GDM1 (cell line): ENCODE measurements around the gene CPD.
"Not testable (repeated sequence)": the region's sequence is repeated elsewhere in the genome, so short reads cannot be mapped to it uniquely, and the experiment has no call there.

Experiments
- DNase-seq: peaks from one replicate; lab custom pipeline; 2025; lab: John Stamatoyannopoulos, UW

The CPD gene

DNA sequence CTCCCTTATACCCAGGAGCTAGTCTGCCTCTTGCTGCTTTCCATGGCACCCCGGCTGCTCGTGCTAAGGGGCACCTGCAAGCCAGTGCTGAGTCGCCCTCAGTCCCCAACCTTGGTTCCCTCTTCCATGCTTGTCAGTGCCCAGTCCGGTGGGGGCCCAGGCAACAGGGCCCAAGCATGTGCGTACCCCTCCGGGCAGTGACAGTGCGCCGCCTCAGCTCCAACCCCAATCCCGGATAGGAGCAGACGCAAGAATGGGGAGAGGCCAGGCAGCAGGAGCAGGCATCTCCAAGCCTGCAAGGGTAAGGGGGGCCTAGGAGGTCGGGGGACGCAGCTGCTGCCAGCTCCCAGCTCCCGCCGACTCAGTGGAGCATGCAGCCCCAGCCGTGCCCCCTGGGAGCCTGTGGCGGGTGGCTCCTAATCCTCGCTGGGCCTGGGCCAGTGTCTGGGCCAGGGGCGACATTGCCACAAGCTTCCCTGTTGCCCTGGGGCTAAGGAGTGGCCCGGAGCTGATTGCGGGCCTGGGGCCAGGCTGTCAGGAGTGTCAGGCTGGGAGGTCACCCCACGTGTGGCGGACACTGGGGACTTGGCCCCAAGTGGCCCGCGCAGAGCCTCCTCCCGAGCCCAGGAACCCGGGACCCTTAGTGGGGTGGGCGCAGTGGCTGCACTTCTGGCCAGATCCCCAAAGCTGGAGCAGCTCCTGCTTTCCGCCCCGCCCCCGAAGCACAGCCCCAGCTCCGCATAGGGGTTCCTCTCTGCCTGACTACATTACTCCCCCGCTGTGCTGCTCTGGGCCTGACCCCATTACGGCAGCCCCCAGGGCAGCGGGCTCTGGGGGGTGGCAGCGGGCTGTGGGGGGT, 9.8 kb downstream of the CPD start:
- no peak for DNase-seq

DNA sequence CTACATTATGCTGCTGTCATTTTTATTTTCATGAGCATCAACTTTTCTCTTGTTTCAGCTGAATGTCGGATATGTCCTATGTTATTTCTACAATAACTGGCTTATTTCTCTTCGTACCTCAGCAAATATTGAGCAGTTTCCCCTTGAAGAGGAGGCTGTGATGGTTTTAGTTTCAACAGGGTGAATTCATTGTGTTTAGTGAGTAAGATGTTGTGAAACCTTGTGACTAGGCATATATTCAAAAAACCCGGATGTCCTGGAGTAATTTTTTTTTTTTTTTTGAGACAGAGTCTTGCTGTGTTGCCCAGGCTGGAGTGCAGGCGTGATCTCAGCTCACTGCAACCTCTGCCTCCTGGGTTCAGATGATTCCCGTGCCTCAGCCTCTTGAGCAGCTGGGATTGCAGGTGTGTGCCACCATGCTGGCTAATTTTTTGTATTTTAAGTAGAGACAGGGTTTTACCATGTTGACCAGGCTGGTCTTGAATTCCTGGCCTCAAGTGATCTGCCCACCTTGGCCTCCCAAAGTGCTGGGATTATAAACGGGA, 11.1 kb downstream of the CPD start:
- no peak for DNase-seq

DNA sequence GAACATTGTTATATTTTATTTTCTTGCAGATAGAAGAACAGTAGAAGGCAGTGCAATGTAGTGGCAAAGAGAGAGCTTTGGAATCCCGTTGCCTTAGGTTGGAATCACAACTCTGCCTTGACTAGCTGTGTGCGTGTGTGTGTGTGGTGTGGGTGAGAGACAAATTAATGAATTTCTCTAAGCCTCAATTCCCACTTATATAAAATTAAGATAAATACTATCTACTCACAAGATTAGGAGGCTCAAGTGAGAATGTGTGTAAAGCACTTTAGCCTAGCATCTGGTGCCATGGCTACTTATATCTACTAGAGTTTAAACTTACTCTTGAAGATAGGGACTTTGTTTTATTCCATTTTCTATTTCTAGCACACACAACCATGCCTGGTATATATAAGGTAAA, 12.8 kb downstream of the CPD start:
- no peak for DNase-seq

DNA sequence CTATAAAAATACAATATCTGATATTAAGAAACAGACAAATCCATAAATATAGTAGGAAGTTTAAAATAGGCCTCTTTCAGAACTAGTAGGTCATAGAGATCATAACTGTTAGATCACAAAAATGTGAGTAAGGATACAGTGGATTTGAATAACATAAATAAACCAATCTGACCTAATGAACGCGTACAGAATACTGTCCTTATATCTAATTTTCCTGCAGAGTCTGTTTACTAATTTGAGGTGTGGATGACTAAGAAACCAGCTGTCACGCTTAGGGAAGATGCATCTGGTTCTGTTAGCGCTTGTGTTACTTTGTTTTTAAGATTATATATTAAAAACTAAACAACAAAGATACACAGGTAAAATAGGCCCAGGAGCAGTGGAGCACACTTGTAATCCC, 14.8 kb downstream of the CPD start:
- DNase-seq: no peak

DNA sequence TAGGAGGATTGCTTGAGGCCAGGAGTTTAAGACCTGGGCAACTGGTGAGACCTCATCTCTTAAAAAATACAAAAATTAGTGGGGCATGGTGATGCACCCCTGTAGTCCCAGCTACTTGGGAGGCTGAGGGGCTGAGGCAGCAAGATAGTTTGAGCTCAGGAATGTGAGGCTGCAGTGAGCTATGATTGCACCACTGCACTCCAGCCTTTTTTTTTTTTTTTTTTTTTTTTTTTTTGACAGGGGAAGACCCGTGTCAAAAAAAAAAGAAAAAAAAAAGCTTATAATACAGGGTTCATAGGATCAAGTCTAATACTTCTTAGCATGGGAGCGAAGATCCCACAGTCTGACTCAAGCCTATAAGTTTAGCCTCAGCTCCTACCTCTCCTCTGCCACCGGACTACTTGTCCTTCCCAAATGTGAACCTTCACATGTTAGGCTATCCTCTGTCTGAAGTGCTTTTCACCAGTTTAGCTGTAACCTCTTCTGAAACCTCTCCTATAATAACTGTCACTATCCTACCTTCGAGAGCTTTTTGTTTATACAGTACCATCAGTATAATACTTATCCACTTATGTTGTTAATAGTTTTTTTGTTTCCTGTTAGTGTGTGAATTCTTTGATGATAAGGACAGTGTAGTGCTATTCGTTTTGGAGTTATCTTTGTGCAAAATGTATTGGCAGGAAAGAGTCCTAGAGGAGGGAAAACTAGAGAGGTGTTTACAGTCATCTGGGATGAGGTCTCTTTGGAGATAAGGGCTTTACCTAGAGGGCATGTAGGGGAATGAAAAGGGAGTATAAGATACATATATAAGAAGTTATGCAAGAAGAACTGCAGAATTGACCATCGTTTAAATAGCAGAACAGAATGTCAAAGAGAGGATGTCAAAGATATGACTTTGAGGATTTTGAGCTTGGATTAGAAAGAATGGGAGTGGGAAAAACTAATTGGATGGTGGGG, 15.5 kb downstream of the CPD start:
- DNase-seq: no peak

DNA sequence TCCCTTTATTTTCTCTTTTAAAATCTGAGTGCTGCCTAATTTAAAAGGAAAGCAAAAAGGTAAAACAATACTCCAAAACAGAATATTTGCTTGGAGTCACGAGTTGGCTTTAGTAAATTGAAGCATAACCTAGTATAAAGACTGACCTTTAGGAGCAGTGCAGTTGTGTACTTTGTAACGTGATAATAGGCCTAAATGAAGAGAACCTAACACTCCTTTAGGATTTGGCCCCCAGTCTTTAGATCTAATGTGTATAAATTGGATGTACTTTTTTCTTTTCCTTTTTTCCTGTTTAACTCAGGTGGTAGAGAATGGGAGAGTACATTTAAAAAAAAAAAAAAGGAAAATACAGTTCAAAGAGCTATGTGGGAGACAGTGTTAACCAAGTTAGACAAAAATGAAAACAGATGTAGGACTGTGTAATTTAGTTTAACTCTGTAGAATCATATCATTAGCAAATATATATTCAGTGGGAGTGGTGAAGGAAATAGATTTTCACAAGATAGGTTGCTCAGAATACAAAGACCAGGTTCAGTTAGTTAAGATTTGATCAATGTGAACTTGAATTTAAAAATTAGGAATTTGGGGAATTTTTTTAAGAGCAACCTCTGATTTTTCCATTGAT, 16.8 kb downstream of the CPD start:
- DNase-seq: no peak

DNA sequence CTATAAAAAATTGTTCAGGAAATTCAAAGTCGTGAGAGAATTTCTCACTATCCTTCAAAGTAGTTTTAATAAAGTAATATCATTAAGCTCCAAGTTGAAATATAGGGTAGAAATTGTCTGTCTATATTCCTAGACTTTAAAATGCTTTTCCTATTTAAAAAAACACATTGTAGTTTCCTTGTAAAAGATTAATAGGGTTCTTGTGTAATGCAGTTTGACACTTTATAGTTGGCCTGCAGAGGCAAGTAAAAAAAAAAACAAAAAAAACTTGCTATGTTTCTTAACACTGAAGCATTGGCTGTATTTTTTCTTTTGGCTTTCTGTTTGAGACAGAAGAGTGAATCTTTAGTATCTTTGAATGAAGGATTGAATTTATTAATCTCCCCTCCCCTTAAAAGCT, 17.4 kb downstream of the CPD start:
- no peak for DNase-seq

DNA sequence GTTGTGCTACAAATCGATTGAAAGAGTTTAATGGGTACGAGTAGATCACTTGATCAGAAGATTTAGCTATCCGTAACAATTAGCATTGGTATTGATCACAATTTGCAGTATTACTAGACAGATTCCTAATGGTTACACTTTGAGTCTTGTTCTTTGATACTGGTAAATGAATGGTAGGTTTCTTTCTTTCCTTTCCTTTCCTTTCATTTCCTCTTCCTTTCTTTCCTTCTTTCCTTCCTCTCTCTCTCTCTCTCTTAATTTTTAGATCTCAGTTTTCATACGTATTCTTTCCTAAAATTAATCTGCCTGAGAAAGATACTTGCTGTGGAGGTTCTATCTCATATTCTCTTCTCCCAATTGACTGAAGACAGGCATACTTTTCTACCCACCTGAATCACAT, 17.9 kb downstream of the CPD start:
- no peak for DNase-seq

DNA sequence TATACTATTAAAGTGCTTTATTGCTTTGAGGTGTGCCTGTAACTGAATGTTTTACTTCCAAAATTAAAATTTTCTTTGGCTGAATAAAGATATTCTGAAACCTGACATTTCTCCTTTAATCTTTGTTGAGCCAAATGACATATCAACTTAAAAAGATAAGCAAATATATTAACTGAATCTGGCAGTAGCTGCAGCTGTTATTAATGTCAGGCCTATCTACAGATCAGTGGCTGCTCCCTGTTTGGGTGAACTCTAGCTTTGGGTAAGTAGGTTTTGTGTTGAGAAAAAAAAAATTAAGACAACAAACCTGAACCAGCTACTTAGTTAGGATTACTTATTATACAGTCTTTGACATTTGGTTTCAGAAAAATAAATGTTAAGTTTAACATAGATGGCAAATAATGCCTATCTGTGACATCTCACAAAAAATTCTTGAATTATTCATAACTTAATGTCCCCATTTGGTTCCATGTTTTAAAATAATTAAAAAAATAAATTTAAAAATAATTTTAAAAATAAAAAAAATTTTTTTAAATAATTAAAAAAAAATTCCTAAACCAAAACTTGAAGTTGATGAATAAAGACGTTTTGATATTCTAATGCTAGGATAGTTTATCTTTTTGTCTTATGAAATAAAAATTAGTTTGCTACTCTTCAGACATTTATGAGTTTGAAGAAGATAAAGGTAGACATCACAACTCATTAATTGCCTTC, 19.8 kb downstream of the CPD start:
- DNase-seq: no peak

DNA sequence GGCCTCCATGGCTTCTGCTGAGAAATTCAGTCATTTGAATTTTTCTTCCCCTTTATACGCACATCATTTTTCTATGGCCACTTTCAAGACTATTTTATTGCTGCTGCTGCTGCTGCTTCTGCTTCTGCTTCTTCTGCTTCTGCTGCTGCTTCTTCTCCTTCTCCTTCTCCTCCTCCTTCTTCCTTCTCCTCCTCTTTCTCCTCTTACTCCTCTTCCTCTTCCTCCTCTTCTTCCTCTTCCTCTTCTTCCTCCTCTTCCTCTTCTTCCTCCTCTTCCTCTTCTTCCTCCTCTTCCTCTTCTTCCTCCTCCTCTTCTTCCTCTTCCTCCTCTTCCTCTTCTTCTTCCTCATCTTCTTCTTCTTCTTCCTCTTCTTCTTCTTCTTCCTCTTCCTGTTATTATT, 22.4 kb downstream of the CPD start:
- DNase-seq: no peak

DNA sequence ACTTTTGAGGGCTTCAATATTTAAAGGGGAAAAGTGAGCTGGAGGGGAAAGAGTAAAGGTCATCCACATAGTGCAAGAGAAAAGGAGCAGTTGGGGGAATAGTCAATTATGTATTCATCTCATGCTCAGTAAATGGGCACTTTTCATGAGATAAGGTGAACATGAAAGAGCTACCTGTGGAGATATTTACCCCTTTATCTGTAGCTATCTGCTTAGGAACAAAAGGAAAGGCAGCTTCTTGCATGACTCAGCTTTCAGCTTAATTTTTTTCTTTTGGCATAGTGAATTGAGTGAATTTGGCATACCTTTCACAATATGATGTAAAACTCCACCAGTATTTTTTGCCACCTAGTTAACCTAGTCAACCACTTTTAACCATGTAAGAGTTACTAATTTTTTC, 26.4 kb downstream of the CPD start:
- DNase-seq: no peak

DNA sequence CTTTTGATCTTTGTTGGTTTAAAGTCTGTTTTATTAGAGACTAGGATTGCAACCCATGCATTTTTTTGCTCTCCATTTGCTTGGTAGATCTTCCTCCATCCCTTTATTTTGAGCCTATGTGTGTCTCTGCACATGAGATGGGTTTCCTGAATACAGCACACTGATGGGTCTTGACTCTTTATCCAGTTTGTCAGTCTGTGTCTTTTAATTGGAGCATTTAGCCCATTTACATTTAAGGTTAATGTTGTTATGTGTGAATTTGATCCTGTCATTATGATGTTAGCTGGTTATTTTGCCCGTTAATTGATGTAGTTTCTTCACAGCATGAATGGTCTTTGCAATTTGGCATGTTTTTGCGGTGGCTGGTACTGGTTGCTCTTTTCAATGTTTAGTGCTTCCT, 31.9 kb downstream of the CPD start:
- not testable (repeated sequence) for DNase-seq

DNA sequence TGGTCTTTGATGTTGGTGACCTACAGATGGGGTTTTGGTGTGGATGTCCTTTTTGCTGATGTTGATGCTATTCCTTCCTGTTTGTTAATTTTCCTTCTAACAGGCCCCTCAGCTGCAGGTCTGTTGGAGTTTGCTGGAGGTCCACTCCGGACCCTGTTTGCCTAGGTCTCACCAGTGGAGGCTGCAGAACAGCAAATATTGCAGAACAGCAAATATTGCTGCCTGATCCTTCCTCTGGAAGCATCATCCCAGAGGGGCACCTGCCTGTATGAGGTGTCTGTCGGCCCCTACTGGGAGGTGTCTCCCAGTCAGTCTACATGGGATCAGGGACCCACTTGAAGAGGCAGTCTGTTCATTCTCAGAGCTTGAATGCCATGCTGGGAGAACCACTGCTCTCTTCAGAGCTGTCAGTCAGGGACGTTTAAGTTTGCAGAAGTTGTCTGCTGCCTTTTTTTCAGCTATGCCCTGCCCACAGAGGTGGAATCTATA, 33.3 kb downstream of the CPD start:
- not testable (repeated sequence) for DNase-seq

DNA sequence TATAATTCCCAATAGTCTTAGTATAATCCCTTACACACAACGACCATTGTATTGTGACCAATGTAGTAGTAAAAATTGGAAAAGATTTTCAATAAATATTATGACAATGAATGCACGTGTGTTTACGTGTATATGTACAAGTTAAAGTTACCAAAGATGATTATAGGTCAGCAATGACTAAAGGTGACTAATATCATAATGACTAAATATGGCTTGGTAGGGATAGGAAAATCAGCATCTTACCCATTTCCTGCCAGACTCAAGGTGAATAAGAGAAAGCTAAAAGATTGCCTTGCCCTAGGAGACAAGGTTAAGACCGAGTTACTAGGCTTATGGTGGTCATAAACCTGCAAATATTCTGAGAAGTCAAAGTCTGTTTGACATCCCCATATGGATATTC, 34.4 kb downstream of the CPD start:
- no peak for DNase-seq

DNA sequence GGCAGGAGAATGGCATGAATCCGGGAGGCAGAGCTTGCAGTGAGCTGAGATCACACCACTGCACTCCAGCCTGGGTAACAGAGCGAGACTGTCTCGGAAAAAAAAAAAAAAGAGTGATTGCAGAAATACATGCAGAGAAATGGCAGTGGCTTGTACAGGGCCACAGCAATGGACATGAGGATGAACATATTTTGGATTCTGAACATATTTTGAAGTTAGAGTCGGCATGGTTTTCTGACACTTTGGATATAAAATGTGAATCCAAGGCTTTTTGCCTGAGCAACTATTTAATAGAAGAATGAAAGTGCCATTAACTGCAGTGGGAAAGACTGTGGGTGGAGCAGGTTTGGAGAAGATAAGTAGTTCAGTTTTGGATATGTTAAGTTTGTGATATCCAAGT, 35.8 kb downstream of the CPD start:
- DNase-seq: no peak

DNA sequence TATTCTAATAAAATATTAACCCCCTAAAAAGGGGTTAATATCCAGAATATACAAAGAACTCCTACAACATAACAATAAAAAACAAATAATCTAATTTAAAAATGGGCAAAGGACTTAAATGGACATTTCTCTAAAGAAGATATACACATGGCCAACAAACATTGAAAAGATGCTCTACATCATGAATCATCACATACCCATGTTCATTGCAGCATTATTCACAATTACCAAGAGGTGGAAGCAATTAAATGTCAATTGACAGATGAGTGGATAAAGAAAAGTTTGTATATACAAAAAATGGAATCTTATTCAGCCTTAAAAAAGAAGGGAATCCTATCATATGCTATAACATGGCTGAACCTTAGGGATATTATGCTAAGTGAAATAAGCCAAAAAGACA, 36.8 kb downstream of the CPD start:
- DNase-seq: no peak

DNA sequence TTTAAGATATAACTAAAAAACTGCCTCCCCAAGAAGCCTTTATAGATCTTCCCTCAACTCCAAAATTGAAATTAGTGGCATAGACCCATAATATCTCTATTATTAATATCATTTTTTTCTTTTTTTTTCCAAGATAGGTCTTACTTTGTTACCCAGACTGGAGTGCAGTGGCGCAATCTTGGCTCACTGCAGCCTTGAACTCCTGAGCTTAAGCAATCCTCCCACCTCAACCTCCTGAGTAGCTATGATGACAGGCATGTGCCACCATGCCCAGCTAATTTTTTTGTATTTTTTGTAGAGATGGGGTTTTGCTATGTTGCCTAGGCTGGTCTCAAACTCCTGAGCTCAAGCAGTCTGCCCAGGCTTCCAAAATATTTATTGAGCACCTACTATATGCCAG, 39.3 kb downstream of the CPD start:
- not testable (repeated sequence) for DNase-seq

DNA sequence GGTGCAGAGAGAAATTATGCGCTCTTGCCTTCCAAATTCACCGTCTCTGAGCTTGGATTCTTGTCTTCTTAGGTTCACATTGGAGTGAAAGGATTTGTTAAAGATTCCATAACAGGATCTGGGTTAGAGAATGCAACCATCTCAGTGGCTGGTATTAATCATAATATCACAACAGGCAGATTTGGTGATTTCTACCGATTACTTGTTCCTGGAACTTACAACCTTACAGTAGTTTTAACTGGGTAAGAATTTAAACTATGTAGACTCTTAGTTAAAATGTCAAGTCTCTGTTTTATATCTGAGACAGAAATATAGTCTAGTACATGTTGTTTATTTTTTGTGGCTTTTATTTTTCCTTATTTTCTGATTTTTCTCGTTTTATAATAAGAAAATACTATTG, 42.9 kb downstream of the CPD start:
- DNase-seq: no peak

DNA sequence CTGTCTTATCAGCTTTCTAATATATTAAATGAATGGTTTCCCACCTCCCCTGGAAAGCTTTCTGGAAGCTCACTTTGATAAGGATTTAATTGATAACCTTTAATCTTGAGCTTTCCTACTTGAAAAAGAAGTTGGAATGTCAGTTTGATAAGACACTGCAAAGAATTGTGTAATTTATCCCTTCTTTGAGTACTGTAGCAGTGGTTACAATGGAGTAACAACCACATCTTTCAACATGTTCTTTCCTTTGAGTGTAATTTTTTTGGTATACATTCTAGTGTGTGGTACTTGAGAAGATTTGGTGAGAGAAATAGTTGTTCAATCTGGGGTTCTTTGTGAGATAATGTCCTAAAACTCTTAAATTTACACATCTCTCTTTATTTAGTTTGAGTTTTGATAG, 43.4 kb downstream of the CPD start:
- DNase-seq: no peak

DNA sequence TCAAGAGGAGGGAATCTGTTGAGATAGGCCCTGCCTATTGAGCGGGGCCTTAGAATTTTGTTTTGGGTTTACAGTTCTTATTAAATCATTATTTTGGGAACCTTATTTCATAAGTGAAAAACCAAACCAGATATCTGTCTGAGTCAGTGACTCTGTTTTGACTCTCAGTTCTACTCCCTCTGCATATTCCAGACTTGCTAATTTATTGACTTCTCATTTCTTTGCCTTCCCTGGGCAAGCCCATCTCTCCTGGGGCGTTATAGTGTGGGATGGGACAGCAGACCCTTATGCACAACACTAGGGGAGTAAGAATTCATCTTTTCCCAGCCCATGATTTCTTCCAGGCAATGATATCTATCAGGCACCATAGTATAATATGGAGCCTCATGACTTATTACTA, 45.7 kb downstream of the CPD start:
- no peak for DNase-seq

DNA sequence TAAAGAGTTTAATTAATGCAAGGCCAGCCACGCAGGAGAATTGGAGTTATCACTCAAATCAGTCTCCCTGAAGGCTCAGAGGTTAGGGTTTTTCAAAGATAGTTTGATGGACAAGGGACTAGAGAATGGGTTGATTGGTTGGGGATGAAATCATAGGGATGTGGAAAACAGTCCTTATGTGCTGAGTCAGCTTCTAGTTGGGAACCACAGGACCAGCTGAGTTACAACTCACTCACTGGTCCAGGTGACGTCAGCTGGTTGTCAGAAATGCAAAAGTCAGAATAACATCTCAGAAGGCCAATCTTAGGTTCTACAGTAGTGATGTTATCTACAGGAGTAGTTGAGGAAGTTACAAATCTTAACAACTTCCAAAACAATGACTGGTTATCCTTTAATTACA, 47.6 kb downstream of the CPD start:
- DNase-seq: no peak

DNA sequence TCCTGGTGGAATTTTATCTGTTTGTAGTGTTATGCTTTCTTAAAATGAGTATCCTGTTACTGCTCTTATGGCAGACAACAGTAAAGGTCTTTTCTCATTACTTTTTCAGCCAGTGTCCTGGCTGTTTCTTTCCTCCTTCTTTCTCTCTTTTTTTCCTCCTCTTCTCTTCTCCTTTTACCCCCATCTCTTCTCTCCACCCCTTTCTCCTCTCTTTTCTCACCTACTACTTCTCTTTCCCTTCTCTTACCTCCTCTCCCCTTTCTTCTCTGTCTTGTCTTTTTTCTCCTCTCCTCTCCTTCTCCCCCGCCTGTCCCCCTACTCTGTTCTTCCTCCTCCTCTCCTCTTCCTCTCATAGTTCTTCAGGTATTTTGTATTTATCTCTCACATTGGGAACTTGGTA, 48.9 kb downstream of the CPD start:
- DNase-seq: no peak
